ENCODE measurements around the gene RAB3IP. TPM values are rescaled to one million over a fixed set of nuclear protein-coding genes. Genes with fewer than 3 reads are reported as not detected.

RAB3IP gene
- total RNA-seq, 1 donor from 2014 or later, result 111 TPM

DNA sequence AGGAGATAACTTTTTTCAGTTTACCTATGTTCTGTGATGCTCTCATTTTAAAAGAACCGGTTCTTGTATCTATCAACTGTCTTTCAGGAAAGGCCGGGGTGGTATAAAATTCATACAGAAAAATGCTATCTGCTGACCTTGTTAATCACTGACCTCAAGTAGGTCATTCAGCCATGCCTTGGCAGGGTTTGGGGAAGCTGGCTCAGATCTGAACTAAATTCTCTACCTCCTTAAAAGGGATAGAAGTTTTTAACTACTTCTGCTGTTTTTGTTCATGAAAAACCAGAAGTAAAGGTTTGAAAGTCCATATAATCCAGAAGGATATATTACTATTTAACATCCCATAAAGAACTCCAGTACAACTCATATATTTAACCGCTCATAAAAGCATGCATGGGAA is 96.4 kb downstream of the RAB3IP start:
- no peak overlapping the region for H2AFZ ChIP-seq (replicated peaks)
- no peaks in the 10 kb centered on the region for H3K79me2 ChIP-seq (ENCODE audit: low read depth)
- TF ChIP-seq, protein P1, sequence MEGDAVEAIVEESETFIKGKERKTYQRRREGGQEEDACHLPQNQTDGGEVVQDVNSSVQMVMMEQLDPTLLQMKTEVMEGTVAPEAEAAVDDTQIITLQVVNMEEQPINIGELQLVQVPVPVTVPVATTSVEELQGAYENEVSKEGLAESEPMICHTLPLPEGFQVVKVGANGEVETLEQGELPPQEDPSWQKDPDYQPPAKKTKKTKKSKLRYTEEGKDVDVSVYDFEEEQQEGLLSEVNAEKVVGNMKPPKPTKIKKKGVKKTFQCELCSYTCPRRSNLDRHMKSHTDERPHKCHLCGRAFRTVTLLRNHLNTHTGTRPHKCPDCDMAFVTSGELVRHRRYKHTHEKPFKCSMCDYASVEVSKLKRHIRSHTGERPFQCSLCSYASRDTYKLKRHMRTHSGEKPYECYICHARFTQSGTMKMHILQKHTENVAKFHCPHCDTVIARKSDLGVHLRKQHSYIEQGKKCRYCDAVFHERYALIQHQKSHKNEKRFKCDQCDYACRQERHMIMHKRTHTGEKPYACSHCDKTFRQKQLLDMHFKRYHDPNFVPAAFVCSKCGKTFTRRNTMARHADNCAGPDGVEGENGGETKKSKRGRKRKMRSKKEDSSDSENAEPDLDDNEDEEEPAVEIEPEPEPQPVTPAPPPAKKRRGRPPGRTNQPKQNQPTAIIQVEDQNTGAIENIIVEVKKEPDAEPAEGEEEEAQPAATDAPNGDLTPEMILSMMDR (IDR thresholded peaks at IDR 0.05), result no peak
- H3K9ac ChIP-seq, result no peak overlapping the region
- no peaks in the 10 kb centered on the region for H3F3A ChIP-seq (ENCODE audit: low read depth)
- no peak for DNase-seq (ENCODE audit: low spot score)
- no peak overlapping the region for H3K4me2 ChIP-seq
- H3K36me3 ChIP-seq, result no peaks in the 10 kb centered on the region
- Mint-ChIP-seq H3K27me3 (ENCODE audit: insufficient read depth, low read depth) (peaks cover 4% of the 10 kb centered on the region), H3K4me1 (peaks cover 3% of the 10 kb centered on the region), H3K4me3 (no peak overlapping the region), H3K36me3 (no peaks in the 10 kb centered on the region), H3K9me3 (no peaks in the 10 kb centered on the region), H3K27ac (no peak overlapping the region)
- no peaks in the 10 kb centered on the region for H3K9me3 ChIP-seq (ENCODE audit: low read depth)
- no peak overlapping the region for H3K4me3 ChIP-seq
- no peaks in the 10 kb centered on the region for H4K20me1 ChIP-seq (ENCODE audit: low read depth)
- H3K27me3 ChIP-seq, result no peaks in the 10 kb centered on the region
- no peak overlapping the region for H3K27ac ChIP-seq
- H3K4me1 ChIP-seq, result no peaks in the 10 kb centered on the region

DNA sequence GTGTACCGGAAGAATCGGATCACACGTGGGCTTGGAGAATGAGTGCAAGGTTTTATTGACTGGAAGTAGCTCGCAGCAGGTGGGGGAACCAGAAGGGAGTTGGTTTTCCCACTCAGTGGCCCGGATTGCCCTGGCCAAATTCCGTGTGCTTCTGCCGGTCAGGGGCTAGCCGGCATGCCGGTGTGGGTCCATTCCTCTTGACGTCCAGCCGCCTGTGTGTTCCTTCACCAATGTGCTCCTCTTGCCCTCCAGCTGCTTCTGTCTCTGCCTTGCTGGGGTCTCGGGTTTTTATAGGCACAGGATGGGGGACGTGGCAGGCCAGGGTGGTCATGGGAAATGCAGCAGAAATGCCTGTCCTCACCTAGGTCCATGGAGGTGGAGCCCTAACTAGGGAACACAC is 97.4 kb downstream of the RAB3IP start:
- peaks cover 4% of the 10 kb centered on the region for H3K27me3 Mint-ChIP-seq (ENCODE audit: insufficient read depth, low read depth)
- Histone ChIP-seq H3K4me1 (no peaks in the 10 kb centered on the region), H3K27me3 (no peaks in the 10 kb centered on the region), H3F3A (ENCODE audit: low read depth) (no peaks in the 10 kb centered on the region), H3K9me3 (ENCODE audit: low read depth) (no peaks in the 10 kb centered on the region), H3K4me2 (no peak overlapping the region), H2AFZ (replicated peaks) (no peak overlapping the region), H3K27ac (no peak overlapping the region), H3K36me3 (no peaks in the 10 kb centered on the region), H3K9ac (no peak overlapping the region), H4K20me1 (ENCODE audit: low read depth) (no peaks in the 10 kb centered on the region), H3K79me2 (ENCODE audit: low read depth) (no peaks in the 10 kb centered on the region), H3K4me3 (no peak overlapping the region)
- H3K27ac Mint-ChIP-seq, result no peak overlapping the region
- H3K4me3 Mint-ChIP-seq, result no peak overlapping the region
- DNase-seq (ENCODE audit: low spot score), result no peak
- H3K9me3 Mint-ChIP-seq, result no peaks in the 10 kb centered on the region
- TF ChIP-seq, protein P1 (IDR thresholded peaks at IDR 0.05), result no peak
- no peak for TF ChIP-seq EZH2phosphoT487 (IDR thresholded peaks at IDR 0.05)
- TF ChIP-seq EZH2 (IDR thresholded peaks at IDR 0.05), result no peak
- peaks cover 6% of the 10 kb centered on the region for H3K4me1 Mint-ChIP-seq
- H3K36me3 Mint-ChIP-seq, result no peaks in the 10 kb centered on the region

DNA sequence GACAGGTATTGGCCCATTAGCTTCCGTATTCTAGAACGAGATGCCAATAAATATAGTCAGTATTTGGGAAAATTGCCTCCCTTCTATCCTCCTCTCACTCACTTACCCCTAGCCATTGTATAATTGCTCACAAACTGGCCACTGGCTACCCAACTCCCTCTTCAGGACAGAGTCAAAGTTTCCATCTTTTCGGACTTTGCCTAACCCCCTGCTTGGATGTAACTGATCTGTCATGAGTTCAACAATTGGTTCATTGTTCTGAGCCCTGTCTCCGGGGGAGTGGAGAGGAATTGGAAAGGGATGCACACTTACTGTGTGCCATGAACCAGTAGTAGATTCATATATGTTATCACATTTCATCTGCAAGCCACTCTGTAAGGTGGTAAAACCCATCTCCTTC is 98.5 kb downstream of the RAB3IP start:
- H3K27me3 Mint-ChIP-seq (ENCODE audit: insufficient read depth, low read depth), result peaks cover 4% of the 10 kb centered on the region
- DNase-seq (ENCODE audit: low spot score), result peak; percentile 43
- H3K36me3 Mint-ChIP-seq, result no peaks in the 10 kb centered on the region
- no peak overlapping the region for H2AFZ ChIP-seq (replicated peaks)
- no peaks in the 10 kb centered on the region for H3K36me3 ChIP-seq
- H3K9ac ChIP-seq, result no peak overlapping the region
- no peaks in the 10 kb centered on the region for H3K79me2 ChIP-seq (ENCODE audit: low read depth)
- H3K9me3 Mint-ChIP-seq, result no peaks in the 10 kb centered on the region
- no peaks in the 10 kb centered on the region for H3K9me3 ChIP-seq (ENCODE audit: low read depth)
- H3K4me1 Mint-ChIP-seq, result peaks cover 6% of the 10 kb centered on the region
- no peaks in the 10 kb centered on the region for H3F3A ChIP-seq (ENCODE audit: low read depth)
- H3K27me3 ChIP-seq, result no peaks in the 10 kb centered on the region
- no peaks in the 10 kb centered on the region for H3K4me1 ChIP-seq
- H3K27ac ChIP-seq, result no peak overlapping the region
- TF ChIP-seq EZH2 (IDR thresholded peaks at IDR 0.05), result no peak
- TF ChIP-seq, protein P1 (IDR thresholded peaks at IDR 0.05), result peak; percentile 11
- H3K27ac Mint-ChIP-seq, result no peak overlapping the region
- no peak overlapping the region for H3K4me2 ChIP-seq
- no peak overlapping the region for H3K4me3 ChIP-seq
- no peaks in the 10 kb centered on the region for H4K20me1 ChIP-seq (ENCODE audit: low read depth)
- H3K4me3 Mint-ChIP-seq, result no peak overlapping the region

Data from neural progenitor cell (in vitro differentiated cells).